ENCODE measurements around the gene PAGR1.
A peak's percentile ranks its signal among the peaks of the same experiment; 100 is the strongest.

The PAGR1 gene

DNA sequence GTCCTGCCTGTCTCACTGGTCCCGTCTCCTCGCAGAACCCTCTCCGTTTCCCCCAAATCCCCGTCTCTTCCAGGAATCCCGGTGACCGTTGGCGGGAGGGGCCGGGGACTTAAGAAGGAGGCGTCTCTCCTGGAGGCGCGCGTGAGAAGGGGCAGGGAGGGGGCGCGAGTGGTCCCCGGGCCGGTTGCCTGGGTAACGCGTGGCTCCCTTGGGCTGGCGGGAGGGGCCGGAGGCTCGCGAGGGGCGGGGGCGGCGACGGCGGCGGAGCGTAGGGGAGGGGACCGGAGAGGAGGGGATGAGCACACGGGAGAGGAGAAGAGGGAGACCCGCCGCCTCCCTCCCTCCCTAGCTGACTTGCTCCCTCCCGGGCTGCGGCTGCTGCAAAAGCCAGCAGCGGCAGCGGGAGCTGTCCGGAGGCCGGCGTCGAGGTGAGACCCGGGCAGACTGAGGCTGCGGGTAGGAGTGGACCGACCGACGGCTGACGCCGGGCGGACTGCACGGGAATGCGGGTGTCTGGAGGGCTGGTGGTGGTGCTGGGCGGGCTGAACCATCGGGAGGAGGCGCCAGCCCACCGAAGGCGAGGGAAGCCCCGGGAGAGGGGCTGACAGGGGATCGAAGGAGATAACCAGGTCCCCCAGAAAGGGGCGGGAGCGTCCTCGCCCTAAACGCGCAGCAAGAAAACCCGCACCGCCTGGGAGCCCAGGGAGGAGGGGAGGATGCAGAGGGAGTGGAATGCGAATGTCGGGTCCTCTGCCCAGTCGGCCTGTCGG is 3.9 kb upstream of the PAGR1 start, which contains the start of gene PRRT2:
Gene PRRT2, plus strand, starts transcription at position 298 of the 770 bp plus-strand sequence. CDS start 862 bp downstream, outside the sequence.
- DNase-seq (ENCODE audit: low read depth, low spot score), result peak; percentile 57
- H3K9ac ChIP-seq (ENCODE audit: insufficient read length, low read depth), result peak within 1 kb of the TSS; percentile 99
- H3K27me3 ChIP-seq (ENCODE audit: insufficient read depth, insufficient read length), result no peaks in the 10 kb centered on the region
- no peaks in the 10 kb centered on the region for H3K9me3 ChIP-seq (ENCODE audit: insufficient read depth, low read length)
- peaks cover 31% of the 10 kb centered on the region for H3K4me1 ChIP-seq (ENCODE audit: insufficient read depth, insufficient read length)
- peaks cover 35% of the 10 kb centered on the region for H3K36me3 ChIP-seq (ENCODE audit: insufficient read depth, insufficient read length, low read length)
- TF ChIP-seq ZNF274 (IDR thresholded peaks at IDR 0.05; ENCODE audit: low read depth, low read length), result no peak
- TF ChIP-seq SUZ12 (IDR thresholded peaks at IDR 0.05; ENCODE audit: extremely low read depth, insufficient read depth, insufficient read length), result no peak
- peak within 1 kb of the TSS; percentile 100 for H3K4me3 ChIP-seq (ENCODE audit: insufficient read length, low read depth)

GRCh38 chr16:29812754-29813643 is 3.0 kb upstream of the PAGR1 start:
- Histone ChIP-seq H3K4me1 (ENCODE audit: insufficient read depth, insufficient read length) (peaks cover 31% of the 10 kb centered on the region), H3K27me3 (ENCODE audit: insufficient read depth, insufficient read length) (no peaks in the 10 kb centered on the region), H3K9me3 (ENCODE audit: insufficient read depth, low read length) (no peaks in the 10 kb centered on the region), H3K4me3 (ENCODE audit: insufficient read length, low read depth) (peak overlapping the region; percentile 100), H3K36me3 (ENCODE audit: insufficient read depth, insufficient read length, low read length) (peaks cover 30% of the 10 kb centered on the region), H3K9ac (ENCODE audit: insufficient read length, low read depth) (peak overlapping the region; percentile 99)
- TF ChIP-seq YY1 (IDR thresholded peaks at IDR 0.05; ENCODE audit: insufficient read depth, insufficient read length) (no peak), ZNF274 (IDR thresholded peaks at IDR 0.05; ENCODE audit: low read depth, low read length) (no peak), SUZ12 (IDR thresholded peaks at IDR 0.05; ENCODE audit: extremely low read depth, insufficient read depth, insufficient read length) (no peak)
- DNase-seq (ENCODE audit: low read depth, low spot score), result no peak

DNA sequence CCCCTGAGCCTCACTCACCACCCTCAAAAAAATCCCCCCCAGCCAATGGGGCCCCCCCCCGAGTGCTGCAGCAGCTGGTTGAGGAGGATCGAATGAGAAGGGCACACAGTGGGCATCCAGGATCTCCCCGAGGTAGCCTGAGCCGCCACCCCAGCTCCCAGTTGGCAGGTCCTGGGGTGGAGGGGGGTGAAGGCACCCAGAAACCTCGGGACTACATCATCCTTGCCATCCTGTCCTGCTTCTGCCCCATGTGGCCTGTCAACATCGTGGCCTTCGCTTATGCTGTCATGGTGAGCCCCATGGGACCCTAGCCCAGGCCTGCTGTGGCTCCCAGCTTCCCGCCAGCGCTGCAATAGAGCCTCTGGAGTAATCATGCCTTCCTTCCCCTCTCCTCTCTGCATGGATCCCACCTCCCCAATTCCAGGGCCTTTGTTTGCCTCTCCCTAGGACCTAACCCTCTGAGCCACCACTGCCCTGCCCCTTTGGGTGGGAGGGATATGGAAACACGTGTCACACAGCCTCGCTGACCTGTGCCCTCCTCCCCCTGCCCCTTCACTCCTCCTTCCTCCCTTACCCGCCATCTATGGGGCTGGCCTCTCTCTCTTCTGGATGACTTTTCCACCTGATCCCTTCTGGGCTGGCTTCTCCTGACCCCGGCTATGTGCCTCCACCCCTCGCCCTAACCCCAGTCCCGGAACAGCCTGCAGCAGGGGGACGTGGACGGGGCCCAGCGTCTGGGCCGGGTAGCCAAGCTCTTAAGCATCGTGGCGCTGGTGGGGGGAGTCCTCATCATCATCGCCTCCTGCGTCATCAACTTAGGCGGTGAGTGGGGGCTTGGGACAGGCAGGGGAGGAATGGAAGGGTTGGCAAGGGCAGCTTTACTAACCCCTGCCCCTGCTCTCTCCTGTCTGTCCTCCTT is 2.0 kb upstream of the PAGR1 start:
- Histone ChIP-seq H3K9me3 (ENCODE audit: insufficient read depth, low read length) (no peaks in the 10 kb centered on the region), H3K36me3 (ENCODE audit: insufficient read depth, insufficient read length, low read length) (peaks cover 30% of the 10 kb centered on the region), H3K9ac (ENCODE audit: insufficient read length, low read depth) (peak overlapping the region; percentile 86), H3K4me1 (ENCODE audit: insufficient read depth, insufficient read length) (peaks cover 30% of the 10 kb centered on the region), H3K4me3 (ENCODE audit: insufficient read length, low read depth) (no peak overlapping the region), H3K27me3 (ENCODE audit: insufficient read depth, insufficient read length) (no peaks in the 10 kb centered on the region)
- DNase-seq (ENCODE audit: low read depth, low spot score), result no peak
- no peak for TF ChIP-seq YY1 (IDR thresholded peaks at IDR 0.05; ENCODE audit: insufficient read depth, insufficient read length)
- no peak for TF ChIP-seq ZNF274 (IDR thresholded peaks at IDR 0.05; ENCODE audit: low read depth, low read length)

GRCh38 chr16:29814592-29814991 is 1.4 kb upstream of the PAGR1 start:
- Histone ChIP-seq H3K4me3 (ENCODE audit: insufficient read length, low read depth) (no peak overlapping the region), H3K4me1 (ENCODE audit: insufficient read depth, insufficient read length) (peaks cover 28% of the 10 kb centered on the region), H3K27me3 (ENCODE audit: insufficient read depth, insufficient read length) (no peaks in the 10 kb centered on the region), H3K9me3 (ENCODE audit: insufficient read depth, low read length) (no peaks in the 10 kb centered on the region), H3K36me3 (ENCODE audit: insufficient read depth, insufficient read length, low read length) (peaks cover 30% of the 10 kb centered on the region), H3K9ac (ENCODE audit: insufficient read length, low read depth) (peak overlapping the region; percentile 86)
- TF ChIP-seq YY1 (IDR thresholded peaks at IDR 0.05; ENCODE audit: insufficient read depth, insufficient read length) (no peak), SUZ12 (IDR thresholded peaks at IDR 0.05; ENCODE audit: extremely low read depth, insufficient read depth, insufficient read length) (no peak), ZNF274 (IDR thresholded peaks at IDR 0.05; ENCODE audit: low read depth, low read length) (no peak)
- no peak for DNase-seq (ENCODE audit: low read depth, low spot score)

- peaks cover 30% of the 10 kb centered on the region for H3K36me3 ChIP-seq (ENCODE audit: insufficient read depth, insufficient read length, low read length)
- H3K9ac ChIP-seq (ENCODE audit: insufficient read length, low read depth), result peak overlapping the region; percentile 86
- H3K9me3 ChIP-seq (ENCODE audit: insufficient read depth, low read length), result no peaks in the 10 kb centered on the region
- TF ChIP-seq YY1 (IDR thresholded peaks at IDR 0.05; ENCODE audit: insufficient read depth, insufficient read length) (no peak), SUZ12 (IDR thresholded peaks at IDR 0.05; ENCODE audit: extremely low read depth, insufficient read depth, insufficient read length) (no peak), ZNF274 (IDR thresholded peaks at IDR 0.05; ENCODE audit: low read depth, low read length) (no peak)
- peaks cover 25% of the 10 kb centered on the region for H3K4me1 ChIP-seq (ENCODE audit: insufficient read depth, insufficient read length)
- H3K4me3 ChIP-seq (ENCODE audit: insufficient read length, low read depth), result peak overlapping the region; percentile 92
- DNase-seq (ENCODE audit: low read depth, low spot score), result no peak
- H3K27me3 ChIP-seq (ENCODE audit: insufficient read depth, insufficient read length), result no peaks in the 10 kb centered on the region
Observed at GRCh38 chr16:29815032-29815721, 775 bp upstream of the PAGR1 start.

DNA sequence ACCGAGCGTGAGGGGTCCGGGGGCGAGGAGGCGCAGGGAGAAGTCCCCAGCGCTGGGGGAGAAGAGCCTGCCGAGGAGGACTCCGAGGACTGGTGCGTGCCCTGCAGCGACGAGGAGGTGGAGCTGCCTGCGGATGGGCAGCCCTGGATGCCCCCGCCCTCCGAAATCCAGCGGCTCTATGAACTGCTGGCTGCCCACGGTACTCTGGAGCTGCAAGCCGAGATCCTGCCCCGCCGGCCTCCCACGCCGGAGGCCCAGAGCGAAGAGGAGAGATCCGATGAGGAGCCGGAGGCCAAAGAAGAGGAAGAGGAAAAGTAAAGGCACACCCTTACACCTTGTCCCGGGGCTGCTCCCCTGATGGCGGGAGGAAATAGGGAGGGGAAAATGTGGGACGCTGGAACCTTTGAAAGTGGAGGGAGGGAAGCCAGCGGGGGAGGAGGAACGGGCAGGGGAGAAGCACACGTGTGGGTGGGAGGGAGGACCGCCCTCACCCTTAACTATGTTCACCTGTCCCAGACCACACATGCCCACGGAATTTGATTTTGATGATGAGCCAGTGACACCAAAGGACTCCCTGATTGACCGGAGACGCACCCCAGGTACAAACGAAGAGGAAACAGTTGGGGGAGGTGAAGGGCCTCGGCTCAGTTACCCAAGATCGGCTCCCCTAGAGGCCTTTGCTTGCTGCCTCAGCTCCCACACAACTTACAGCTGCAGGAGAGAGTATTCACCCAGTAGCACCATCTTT is 916 bp downstream of the PAGR1 start:
- Histone ChIP-seq H3K36me3 (ENCODE audit: insufficient read depth, insufficient read length, low read length) (peaks cover 38% of the 10 kb centered on the region), H3K4me1 (ENCODE audit: insufficient read depth, insufficient read length) (peaks cover 34% of the 10 kb centered on the region), H3K9ac (ENCODE audit: insufficient read length, low read depth) (peak overlapping the region; percentile 99), H3K9me3 (ENCODE audit: insufficient read depth, low read length) (no peaks in the 10 kb centered on the region), H3K27me3 (ENCODE audit: insufficient read depth, insufficient read length) (no peaks in the 10 kb centered on the region), H3K4me3 (ENCODE audit: insufficient read length, low read depth) (peak overlapping the region; percentile 92)
- TF ChIP-seq ZNF274 (IDR thresholded peaks at IDR 0.05; ENCODE audit: low read depth, low read length), result no peak
- TF ChIP-seq SUZ12 (IDR thresholded peaks at IDR 0.05; ENCODE audit: extremely low read depth, insufficient read depth, insufficient read length), result no peak
- TF ChIP-seq YY1 (IDR thresholded peaks at IDR 0.05; ENCODE audit: insufficient read depth, insufficient read length), result no peak
- DNase-seq (ENCODE audit: low read depth, low spot score), result no peak

Data from NT2/D1 (cell line).